Cardiac fibroblast (primary cell): ENCODE results near the gene VGF.
A peak's percentile ranks its signal among the peaks of the same experiment; 100 is the strongest.

Experiments used
- DNase-seq, 2 donors: peaks; one replicate each; pipeline versions ENCODE4 v3.0.0 to v3.0.0-alpha.2; 2010; ENCODE audit warnings: low read depth in 2 of 2
- H3K4me3 ChIP-seq, 2 donors: replicated peaks in 1 of 2; 1 replicate in 1 of 2; 2 replicates in 1 of 2; pipeline ENCODE4 v1.5.1; 2011; ENCODE audit warnings: low read depth in 2 of 2, low read length in 2 of 2, mild to moderate bottlenecking in 2 of 2, moderate library complexity in 1 of 2
- TF ChIP-seq, protein P1 (sequence below): IDR thresholded peaks from one replicate; pipeline ENCODE4 v1.5.1; 2011; ENCODE audit warnings: low read depth, mild to moderate bottlenecking, low read length, inconsistent platforms

Gene VGF

DNA sequence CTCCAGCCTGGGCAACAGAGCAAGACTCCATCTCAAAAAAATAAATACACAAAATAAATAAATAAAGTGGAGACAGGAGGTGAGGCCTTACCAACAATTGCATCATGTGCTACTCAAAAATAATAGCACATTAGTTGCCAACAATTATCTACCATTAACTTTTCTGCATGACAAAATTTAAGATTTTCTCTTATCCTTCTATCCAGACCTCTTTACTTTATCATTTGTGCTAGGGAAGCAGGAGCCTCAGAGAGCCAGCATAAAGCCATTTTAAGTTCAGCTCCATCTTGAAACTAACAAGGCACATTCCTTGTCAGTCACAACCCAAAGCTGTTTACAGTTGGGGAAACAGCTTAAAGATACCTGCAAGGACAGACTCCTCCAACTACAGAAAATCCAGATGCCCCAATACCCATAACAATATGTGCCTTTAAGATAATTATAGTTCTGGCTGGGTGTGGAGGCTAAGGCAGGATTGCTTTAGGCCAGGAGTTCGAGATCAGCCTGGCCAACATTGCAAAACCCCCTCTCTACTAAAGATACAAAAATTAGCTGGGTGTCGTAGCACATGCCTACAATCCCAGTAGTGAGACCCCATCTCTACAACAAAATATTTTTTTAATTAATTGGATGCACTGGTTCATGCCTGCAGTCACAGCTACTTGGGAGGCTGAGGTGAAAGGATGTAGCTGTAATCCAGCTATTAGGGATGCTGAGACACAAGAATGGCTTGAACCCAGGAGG is 13.3 kb downstream of the VGF start:
- DNase-seq = no peak
- H3K4me3 ChIP-seq = no peak overlapping the region
- TF ChIP-seq, protein P1, sequence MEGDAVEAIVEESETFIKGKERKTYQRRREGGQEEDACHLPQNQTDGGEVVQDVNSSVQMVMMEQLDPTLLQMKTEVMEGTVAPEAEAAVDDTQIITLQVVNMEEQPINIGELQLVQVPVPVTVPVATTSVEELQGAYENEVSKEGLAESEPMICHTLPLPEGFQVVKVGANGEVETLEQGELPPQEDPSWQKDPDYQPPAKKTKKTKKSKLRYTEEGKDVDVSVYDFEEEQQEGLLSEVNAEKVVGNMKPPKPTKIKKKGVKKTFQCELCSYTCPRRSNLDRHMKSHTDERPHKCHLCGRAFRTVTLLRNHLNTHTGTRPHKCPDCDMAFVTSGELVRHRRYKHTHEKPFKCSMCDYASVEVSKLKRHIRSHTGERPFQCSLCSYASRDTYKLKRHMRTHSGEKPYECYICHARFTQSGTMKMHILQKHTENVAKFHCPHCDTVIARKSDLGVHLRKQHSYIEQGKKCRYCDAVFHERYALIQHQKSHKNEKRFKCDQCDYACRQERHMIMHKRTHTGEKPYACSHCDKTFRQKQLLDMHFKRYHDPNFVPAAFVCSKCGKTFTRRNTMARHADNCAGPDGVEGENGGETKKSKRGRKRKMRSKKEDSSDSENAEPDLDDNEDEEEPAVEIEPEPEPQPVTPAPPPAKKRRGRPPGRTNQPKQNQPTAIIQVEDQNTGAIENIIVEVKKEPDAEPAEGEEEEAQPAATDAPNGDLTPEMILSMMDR = no peak

DNA sequence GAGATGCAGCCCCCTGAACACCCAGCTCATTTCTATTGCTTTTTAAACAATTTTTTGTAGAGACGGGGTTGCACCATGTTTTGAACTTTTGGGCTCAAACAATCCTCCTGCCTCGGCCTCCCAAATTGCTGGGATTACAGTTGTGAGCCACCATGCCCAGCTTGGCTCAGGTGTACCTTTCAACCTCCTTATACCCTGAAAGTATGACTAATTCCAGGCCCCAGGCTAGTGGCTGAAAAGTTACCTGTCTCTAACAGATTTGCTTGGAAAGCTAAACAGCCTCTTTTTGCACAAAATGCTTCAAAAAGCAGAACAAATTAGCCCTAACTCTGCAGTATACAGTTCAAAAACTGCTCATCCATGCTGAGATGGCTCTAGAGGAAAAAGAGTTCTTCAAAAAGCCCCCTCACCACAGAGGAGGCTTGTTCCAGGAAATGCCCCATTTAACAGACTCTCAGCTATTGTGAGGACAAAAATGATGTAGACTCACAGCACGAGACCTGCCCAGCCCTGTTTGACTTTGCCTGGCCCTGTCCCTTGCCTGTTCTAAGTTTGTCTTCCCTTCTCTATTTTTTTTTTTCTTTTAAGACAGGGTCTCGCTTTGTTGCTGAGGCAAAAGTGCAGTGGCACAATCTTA is 24.5 kb downstream of the VGF start:
- no peak for DNase-seq
- TF ChIP-seq, protein P1 = no peak
- H3K4me3 ChIP-seq = no peak overlapping the region

DNA sequence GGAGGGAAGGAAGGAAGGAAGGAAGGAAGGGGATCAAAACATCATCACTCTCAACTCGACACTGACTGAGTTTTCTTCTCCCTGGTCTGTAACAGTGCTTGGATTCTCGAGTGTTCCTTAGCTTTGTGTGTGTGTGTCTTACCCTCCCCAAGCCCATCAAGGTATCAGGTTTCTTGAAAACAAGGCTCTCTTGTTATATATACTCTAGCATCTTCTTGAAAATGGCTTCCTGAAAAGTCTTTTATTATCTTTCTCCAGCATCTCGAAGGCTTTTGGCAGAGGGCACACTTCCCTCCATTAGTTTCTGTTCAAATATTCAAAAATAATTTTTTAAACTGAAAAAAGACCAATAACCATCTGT is 25.1 kb downstream of the VGF start:
- TF ChIP-seq, protein P1 = no peak
- peak; percentile 62 to 87 for DNase-seq
- no peak overlapping the region for H3K4me3 ChIP-seq

DNA sequence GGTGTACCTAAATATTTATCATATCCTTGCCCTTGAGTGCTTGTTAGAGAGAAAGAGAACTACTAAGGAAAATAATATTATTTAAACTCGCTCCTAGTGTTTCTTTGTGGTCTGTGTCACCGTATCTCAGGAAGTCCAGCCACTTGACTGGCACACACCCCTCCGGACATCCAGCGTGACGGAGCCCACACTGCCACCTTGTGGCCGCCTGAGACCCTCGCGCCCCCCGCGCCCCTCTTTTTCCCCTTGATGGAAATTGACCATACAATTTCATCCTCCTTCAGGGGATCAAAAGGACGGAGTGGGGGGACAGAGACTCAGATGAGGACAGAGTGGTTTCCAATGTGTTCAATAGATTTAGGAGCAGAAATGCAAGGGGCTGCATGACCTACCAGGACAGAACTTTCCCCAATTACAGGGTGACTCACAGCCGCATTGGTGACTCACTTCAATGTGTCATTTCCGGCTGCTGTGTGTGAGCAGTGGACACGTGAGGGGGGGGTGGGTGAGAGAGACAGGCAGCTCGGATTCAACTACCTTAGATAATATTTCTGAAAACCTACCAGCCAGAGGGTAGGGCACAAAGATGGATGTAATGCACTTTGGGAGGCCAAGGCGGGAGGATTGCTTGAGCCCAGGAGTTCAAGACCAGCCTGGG is 27.0 kb downstream of the VGF start:
- peak; percentile 96 to 98 for DNase-seq
- H3K4me3 ChIP-seq = no peak overlapping the region
- TF ChIP-seq, protein P1 = peak; percentile 70

DNA sequence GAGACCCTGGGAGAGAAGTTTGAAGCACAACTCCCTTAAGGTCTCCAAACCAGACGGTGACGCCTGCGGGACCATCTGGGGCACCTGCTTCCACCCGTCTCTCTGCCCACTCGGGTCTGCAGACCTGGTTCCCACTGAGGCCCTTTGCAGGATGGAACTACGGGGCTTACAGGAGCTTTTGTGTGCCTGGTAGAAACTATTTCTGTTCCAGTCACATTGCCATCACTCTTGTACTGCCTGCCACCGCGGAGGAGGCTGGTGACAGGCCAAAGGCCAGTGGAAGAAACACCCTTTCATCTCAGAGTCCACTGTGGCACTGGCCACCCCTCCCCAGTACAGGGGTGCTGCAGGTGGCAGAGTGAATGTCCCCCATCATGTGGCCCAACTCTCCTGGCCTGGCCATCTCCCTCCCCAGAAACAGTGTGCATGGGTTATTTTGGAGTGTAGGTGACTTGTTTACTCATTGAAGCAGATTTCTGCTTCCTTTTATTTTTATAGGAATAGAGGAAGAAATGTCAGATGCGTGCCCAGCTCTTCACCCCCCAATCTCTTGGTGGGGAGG is 27.6 kb downstream of the VGF start:
- no peak overlapping the region for H3K4me3 ChIP-seq
- DNase-seq = peak; percentile 56 to 87
- TF ChIP-seq, protein P1 = no peak

DNA sequence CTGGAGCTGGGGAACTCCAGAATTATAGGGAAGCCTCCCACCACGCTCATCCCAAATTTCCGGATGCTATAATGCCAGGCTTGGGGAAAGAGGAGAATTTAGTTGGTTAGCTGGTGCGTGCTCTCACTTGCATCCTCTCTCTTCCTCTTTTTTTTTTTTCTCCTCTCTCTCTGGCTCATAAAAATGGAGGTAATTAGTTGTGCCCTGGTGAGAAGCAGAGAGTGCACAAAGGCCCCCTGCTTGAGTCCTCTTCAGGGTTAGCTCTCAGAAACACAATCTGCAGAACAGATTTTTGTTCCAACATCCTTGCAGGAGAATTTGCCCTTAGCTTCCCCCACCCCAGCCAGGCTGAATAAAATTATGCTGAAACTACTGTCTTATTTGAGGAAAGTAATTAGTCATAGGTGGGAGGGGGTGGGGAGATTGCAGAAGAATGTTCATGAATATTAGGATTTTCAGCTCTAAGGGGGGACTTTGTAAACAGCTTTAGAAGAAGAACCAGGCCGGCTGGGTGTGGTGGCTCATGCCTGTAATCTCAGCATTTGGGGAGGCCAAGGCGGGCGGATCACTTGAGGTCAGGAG is 30.9 kb downstream of the VGF start:
- TF ChIP-seq, protein P1 = no peak
- peak; percentile 70 to 83 for DNase-seq
- no peak overlapping the region for H3K4me3 ChIP-seq
